Measurements from ENCODE around the gene FLNC.

Gene FLNC

DNA sequence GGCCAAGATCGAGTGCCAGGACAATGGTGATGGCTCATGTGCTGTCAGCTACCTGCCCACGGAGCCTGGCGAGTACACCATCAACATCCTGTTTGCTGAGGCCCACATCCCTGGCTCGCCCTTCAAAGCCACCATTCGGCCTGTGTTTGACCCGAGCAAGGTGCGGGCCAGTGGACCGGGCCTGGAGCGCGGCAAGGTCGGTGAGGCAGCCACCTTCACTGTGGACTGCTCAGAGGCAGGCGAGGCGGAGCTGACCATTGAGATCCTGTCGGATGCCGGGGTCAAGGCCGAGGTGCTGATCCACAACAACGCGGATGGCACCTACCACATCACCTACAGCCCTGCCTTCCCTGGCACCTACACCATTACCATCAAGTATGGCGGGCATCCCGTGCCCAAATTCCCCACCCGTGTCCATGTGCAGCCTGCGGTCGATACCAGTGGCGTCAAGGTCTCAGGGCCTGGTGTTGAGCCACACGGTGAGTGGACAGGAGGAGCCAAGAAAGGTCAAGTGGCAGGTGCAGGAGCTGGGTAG is 14.6 kb downstream of the FLNC start:
- DNase-seq (ENCODE audit: low read depth) = no peak

DNA sequence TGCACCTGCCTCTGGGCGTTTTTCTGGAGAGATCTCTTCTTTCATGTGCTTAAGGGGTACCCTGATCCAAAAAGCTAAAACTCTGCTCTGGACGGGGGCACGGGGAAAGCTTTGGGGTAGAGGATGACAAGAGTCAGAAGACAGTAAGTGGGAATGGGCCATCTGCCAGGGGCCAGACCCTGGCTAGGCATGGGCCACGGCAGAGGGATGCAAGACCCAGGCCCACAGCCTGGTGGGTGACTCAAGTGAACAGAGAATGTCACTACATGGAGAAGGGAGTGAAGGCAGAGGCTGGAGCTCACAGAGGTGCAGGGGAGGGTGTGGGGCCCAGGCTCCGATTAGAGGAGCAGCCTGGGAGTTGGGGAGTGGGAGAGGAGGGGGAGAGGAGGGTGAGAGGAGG is 15.3 kb downstream of the FLNC start:
- no peak for DNase-seq (ENCODE audit: low read depth)

DNA sequence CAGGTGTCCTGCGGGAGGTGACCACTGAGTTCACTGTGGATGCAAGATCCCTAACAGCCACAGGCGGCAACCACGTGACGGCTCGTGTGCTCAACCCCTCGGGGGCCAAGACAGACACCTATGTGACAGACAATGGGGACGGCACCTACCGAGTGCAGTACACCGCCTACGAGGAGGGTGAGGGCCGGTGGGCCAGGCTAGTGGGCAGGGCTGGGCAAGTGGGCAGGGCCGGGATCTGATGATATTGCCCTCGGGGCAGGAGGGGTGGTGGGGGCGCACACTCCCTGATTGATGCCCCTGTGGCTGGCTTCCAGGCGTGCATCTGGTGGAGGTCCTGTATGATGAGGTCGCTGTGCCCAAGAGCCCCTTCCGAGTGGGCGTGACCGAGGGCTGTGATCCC is 15.8 kb downstream of the FLNC start:
- no peak for DNase-seq (ENCODE audit: low read depth)

DNA sequence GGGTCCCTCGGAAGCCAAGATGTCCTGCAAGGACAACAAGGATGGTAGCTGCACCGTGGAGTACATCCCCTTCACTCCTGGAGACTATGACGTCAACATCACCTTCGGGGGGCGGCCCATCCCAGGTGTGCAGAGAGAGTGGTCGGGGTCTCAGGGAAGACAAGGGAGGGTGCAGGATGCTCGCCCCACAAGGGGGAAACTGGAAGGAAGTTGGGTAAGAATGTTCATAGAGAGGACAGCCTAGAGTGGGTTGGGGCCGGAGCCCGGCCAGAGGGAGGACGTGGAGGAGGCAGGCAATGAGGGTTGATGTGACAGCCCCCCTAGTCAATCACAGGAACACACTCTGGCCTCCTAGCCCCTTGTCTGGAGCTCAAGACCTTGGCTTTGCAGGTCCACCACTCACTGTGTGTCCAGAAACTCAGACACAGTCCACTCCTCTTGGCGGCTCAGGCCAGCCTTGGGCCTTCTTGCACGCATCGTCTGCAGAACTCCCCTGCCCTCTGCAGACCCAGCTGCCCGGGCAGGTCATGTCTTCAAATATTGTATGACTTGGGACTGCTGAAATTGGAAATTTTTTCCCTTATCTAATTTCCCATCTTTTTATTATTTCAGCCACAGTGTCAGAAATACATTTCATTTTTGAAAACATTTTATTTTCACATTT is 16.7 kb downstream of the FLNC start:
- DNase-seq (ENCODE audit: low read depth) = no peak

DNA sequence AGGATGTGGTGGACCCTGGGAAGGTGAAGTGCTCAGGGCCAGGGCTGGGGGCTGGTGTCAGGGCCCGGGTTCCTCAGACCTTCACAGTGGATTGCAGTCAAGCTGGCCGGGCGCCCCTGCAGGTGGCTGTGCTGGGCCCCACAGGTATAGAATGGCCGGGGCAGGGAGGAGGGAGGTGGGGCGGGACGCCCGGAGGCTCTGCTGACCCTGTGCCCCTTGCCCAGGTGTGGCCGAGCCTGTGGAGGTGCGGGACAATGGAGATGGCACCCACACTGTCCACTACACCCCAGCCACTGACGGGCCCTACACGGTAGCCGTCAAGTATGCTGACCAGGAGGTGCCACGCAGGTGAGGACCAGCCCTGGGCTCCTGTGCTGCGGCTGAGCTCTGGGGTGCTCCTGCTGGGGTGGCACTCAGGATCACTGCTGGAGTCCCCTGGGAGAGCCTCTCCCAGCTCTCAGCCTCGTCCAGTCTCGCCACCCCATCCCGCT is 17.6 kb downstream of the FLNC start:
- DNase-seq (ENCODE audit: low read depth) = no peak

DNA sequence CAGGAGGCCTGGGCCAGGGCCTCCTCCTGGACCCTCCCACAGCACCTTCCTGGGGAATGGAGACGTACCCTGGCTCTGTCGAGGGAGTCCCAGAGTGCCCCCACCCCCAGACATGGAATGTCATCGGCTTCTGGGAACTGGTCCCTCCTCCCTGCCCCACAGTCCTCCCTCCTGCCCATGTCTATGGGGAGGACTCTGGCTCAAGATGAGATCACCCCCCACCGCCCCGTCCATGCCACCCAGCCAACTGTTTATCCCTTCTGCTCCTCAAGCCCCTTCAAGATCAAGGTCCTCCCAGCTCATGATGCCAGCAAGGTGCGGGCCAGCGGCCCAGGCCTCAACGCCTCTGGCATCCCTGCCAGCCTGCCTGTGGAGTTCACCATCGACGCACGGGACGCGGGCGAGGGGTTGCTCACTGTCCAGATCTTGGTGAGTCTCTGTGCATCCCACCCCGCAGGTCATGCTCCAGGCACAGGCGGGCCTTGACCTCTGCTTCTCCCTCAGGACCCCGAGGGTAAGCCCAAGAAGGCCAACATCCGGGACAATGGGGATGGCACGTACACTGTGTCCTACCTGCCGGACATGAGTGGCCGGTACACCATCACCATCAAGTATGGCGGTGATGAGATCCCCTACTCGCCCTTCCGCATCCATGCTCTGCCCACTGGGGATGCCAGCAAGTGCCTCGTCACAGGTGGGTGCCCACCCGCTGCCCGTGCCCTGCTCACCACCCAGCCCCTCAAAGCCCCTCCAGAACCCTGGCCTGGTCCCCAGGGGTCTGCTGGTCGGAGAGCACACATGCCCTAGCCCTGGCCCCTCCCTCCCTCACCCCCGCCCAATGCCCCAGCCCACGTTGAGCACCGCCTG is 18.3 kb downstream of the FLNC start:
- no peak for DNase-seq (ENCODE audit: low read depth)

DNA sequence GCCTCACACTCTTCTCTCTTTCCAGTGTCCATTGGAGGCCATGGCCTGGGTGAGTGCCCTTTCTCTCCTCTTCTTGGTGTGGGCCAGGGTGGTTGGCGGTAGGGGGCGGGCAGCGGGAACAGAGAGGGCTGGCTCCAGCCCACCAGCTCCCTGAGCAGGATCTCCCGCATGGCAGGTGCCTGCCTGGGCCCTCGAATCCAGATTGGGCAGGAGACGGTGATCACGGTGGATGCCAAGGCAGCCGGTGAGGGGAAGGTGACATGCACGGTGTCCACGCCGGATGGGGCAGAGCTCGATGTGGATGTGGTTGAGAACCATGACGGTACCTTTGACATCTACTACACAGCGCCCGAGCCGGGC is 18.9 kb downstream of the FLNC start:
- no peak for DNase-seq (ENCODE audit: low read depth)

DNA sequence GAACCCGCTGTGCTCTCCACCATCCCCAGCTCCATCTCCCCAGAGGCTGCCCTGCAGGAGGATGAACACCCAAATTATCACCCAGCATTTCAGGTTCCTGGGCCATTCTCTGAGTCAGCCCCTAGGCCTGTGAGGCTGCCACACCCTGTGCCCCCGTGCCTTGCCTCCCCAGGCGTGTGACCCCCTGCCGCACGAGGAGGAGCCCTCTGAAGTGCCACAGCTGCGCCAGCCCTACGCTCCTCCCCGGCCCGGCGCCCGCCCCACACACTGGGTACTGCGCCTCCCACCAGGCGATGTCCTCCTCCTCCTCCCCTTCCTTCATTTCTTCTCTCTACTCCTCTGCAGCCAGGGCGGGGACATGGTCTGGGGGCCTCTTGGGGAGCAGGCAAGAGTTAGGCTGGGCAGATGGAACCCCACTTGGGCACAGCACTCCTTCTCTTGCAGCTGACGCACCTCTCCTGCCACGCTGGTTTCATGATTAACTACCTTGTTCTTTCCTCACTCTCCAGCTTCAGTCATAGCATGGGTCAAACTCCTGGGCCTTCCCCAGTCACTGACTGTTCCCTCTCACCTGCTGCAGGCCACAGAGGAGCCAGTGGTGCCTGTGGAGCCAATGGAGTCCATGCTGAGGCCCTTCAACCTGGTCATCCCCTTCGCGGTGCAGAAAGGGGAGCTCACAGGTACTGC is 19.7 kb downstream of the FLNC start:
- DNase-seq (ENCODE audit: low read depth) = no peak

DNA sequence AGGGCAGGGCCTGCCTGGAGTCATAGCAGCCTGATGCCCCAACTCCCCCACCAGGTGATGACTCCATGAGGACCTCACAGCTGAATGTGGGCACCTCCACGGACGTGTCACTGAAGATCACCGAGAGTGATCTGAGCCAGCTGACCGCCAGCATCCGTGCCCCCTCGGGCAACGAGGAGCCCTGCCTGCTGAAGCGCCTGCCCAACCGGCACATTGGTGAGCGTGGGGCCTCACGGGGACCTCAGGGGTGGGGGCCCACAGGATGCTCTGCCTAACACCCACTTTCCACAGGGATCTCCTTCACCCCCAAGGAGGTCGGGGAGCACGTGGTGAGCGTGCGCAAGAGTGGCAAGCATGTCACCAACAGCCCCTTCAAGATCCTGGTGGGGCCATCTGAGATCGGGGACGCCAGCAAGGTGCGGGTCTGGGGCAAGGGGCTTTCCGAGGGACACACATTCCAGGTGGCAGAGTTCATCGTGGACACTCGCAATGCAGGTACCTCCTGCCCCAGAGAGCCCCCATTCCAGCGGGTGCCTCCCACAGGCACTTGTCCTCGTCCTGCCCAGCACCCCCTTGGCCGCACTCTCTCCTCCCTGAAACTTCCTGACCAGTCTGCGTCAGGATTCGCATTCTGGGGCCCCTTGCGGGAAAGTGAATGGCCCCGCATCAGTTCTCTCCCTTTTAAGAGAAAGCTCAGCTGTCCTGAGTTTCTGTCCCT is 22.5 kb downstream of the FLNC start:
- DNase-seq (ENCODE audit: low read depth) = no peak

DNA sequence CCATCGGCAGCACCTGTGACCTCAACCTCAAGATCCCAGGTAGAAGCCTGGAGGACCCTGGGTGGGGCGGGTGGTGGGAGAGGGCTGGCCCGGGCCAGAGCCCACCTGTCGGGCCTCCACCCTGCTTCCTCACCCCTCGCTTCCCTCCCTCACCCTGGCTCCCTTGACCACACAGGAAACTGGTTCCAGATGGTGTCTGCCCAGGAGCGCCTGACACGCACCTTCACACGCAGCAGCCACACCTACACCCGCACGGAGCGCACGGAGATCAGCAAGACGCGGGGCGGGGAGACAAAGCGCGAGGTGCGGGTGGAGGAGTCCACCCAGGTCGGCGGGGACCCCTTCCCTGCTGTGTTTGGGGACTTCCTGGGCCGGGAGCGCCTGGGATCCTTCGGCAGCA is 23.6 kb downstream of the FLNC start:
- no peak for DNase-seq (ENCODE audit: low read depth)

DNA sequence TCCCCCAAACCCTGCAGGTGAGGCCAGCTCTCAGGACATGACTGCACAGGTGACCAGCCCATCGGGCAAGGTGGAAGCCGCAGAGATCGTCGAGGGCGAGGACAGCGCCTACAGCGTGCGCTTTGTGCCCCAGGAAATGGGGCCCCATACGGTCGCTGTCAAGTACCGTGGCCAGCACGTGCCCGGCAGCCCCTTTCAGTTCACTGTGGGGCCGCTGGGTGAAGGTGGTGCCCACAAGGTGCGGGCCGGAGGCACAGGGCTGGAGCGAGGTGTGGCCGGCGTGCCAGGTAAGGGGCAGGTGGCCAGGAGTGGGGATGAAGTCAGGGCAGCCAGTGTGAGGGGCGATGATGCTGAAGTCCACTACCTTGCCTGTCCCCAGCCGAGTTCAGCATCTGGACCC is 24.2 kb downstream of the FLNC start:
- no peak for DNase-seq (ENCODE audit: low read depth)

DNA sequence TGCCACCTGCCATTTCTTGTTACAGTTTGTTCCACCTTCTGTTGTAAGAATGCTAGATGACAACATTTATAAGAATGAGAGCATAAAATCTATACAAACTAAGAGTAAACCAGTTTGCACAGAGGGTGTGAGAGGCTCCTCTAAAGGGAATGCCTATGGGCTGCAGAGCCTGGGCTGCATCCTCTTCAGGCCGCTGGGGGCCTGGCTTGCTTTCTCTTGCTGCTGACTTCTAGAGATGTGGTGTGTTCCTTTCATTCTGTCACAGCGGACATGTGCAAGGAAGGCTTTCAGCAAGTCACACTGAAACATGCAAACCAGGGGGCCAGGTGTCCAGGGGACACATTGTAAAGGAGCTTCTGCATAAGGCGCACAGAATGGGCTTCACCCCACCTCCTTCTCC is 25.4 kb downstream of the FLNC start:
- no peak for DNase-seq (ENCODE audit: low read depth)

DNA sequence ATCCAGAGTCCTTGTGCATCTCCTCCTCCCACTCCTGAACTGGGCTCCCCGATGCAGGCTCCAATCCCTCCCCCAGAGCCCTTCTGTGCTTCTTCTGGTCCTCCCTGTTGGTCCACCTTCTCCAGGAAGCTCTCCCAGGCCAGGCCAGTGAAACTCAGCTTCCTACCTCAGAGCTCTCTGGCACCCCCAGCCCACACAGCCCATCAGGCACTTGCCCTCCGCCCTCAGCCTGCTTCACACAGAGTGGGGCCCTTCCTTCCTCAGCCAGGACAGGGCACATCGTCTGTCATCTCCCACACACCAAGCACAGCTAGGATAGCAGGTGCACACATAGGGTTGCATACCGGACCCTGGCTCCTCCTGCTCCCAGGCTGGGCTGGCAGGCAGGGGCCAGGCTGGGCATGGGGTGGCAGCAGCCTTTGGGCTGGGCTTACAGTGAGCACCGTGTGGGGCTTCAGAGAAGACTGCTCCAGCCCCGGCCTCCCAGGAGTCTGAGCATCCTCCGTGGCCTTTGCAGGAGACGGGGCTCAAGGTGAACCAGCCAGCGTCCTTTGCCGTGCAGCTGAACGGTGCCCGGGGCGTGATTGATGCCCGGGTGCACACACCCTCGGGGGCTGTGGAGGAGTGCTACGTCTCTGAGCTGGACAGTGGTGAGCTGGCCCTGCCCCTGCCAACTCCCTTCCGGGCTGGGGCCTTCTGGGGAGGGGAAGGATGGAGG is 26.0 kb downstream of the FLNC start:
- DNase-seq (ENCODE audit: low read depth) = no peak

DNA sequence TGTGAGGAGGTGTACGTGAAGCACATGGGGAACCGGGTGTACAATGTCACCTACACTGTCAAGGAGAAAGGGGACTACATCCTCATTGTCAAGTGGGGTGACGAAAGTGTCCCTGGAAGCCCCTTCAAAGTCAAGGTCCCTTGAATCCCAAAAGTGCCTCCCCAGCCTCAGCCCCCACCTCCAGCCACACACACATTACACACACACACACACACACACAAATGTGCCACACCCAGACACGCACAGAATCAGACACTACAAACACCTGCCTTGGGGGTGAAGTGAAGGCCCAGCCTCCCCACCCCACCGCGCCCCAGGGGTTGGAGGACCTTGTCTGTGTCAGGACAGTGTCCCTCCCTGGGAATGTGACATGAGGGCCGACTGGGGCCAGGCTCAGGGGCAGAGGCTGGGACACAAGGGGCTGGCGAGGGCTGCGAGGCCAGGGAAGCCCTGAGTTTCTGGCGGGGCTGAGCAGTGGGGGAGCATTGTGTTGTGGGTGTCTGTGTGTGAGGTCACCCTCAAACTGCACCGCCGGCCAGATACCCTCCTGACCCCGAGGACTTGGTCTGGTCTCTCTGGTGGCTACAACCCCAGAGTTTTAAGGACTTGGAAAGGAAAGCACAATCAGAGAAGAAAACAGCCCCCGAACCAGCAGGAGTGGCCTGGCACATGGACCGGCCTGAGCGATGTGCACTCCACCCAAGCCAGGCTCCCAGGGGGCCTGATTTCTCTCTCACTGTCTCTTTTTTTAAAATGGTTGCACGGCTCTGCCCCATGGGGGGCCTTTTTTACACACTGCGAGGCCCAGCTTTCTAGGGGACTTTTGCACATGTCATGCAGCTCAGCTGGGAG is 28.4 kb downstream of the FLNC start:
- no peak for DNase-seq (ENCODE audit: low read depth)

DNA sequence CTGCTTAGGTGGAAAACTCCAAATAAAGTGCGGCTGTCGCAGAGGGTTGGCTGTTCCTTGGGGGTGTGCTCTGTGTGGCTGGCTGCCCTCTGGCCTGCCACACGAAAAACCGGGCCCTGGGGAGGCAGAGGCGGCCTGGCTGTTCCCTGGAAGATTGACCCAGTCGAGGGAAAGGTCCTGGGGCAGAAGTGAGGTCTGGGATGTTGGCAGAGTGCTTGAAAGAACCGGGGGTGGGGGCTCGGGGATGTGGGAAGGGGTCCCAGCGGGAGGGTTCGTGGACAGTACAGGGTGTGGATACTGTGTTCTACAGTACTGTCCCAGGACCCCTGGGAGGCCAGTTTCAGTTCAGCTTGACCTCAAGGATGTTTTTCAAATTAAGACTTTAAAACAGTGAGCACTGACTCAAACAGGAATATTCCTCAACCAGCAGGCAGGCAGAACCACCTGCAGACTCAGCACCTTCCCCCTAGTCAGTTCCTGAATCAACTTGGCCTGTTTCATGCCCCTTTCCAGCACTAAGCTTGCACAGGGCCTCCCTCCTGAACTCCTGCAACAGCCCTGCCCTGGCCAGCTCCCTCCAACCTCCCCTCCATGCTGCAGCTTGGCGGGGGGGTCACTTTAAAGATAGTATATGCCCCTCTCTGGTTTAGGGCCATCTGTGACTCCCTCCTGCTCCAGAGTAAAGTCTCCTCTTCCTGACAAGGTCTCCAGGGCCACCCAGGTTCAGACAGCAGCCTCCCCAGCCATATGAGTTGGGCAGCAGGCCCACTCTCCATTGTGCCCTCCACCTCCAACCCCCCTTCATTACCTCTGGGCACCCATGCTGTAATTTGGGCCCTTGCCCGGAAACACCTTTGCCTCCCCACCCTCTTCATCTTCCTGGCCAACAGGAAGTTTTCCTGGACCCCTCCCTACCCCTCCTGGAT is 29.3 kb downstream of the FLNC start:
- no peak for DNase-seq (ENCODE audit: low read depth)

DNA sequence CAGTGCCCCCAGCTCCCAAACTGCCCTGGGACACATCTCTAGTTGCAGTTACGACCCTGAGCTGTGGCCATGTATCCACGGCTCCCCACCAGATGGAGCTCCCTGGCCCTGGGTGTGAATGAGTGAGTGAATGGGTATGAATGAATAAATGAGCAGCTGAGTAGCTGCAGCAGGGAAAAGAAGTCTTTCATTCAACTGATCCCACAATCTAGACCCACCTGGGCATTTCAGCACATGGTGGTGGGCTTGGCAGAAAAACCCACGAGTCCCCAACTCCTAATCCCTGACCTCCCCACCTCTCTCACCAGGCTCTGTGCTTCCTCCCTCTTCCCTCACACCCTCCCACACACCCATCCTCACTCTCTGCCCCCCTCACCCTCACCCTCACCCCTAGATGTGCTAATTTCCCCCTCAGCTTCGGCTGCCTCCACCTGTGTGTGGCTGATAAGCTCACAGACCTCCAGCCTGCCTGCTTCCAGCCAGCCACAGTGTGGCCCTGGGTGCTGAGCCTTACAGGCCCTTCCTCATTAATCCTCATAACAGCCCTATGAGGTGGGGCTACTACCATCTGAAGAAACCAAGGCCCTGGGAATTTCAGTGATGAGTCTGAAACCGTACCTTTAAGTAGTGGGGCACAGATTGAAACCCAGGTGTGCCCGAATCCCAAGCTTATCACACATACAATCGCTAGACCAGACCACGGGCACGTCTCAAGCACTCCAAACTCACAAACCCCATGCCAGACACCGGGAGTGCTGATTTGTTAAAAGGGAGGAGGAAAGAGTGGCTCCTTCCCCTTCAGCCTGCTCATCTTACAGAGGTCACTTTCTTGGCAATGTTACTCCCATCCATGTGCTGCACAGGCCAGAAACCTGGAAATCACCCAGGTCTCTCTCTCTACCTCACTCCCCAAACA is 30.2 kb downstream of the FLNC start:
- DNase-seq (ENCODE audit: low read depth) = peak; percentile 58

DNA sequence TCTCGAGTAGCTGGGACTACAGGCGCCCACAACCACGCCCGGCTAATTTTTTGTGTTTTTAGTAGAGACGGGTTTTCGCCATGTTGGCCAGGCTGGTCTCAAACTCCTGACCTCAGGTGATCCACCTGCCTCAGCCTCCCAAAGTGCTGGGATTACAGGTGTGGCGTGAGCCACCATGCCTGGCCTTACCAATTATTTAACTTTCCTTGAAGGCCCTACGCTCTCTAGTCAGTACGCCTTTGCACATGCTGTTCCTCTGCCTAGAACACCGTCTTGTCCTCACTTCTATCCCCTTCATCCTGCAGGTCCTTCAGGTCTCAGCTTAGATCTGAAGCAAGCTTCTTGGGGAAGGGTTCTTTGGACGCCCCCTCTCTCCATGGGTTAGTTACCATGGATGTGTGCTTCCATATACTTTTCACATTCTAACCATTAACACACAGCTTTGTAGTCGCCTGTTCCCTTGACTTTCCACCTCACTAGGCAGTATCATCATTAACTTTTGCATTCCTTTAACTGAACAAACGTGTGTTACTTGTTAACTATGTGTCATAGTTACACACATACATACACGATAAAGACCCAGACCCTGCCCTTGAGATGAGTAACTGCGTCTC is 31.9 kb downstream of the FLNC start:
- DNase-seq (ENCODE audit: low read depth) = no peak
